ENCODE data around the gene CTNNBL1. TPM values are rescaled to one million over a fixed set of nuclear protein-coding genes. Genes with fewer than 3 reads are reported as not detected.

The CTNNBL1 gene
- total and polyA plus RNA-seq, 2 donors (not counting 3 experiments of a cell fraction or from before 2014, with no cell fraction given): 20.8 to 60.2 TPM

- H4K20me1 ChIP-seq (replicated peaks; ENCODE audit: control insufficient read depth, extremely low read depth, insufficient read depth, low read length): no peaks in the 10 kb centered on the region
- H3K9me3 ChIP-seq (replicated peaks; ENCODE audit: control insufficient read depth, insufficient read depth, low read length): no peaks in the 10 kb centered on the region
- no peaks in the 10 kb centered on the region for H3K79me2 ChIP-seq (ENCODE audit: control insufficient read depth, insufficient read depth, low read length)
- H3K4me3 ChIP-seq (replicated peaks in 1 of 3; ENCODE audit: insufficient read depth in 1 of 3, low read depth in 1 of 3, low read length in 3 of 3): no peak overlapping the region
- POLR2A ChIA-PET: no interaction called here
- no peak overlapping the region for H3K27ac ChIP-seq (ENCODE audit: insufficient read depth, low read depth, low read length)
- H3K9ac ChIP-seq (replicated peaks; ENCODE audit: extremely low read depth, insufficient read depth, low read length): no peak overlapping the region
- no peak overlapping the region for H2AFZ ChIP-seq (ENCODE audit: low read depth, low read length)
- peaks cover 50 to 53% of the 10 kb centered on the region in 2 experiments for H3K27me3 ChIP-seq (ENCODE audit: control insufficient read depth in 2 of 2, insufficient read depth in 2 of 2, low read length in 2 of 2)
- DNase-seq (ENCODE audit: low read depth, low spot score): no peak
- no peaks in the 10 kb centered on the region for H3K9me1 ChIP-seq (replicated peaks; ENCODE audit: control insufficient read depth, extremely low read depth, insufficient read depth, low read length)
- dilution Hi-C loops (cut with MboI; ENCODE audit: extremely low pct_ligation_motif_present, low sequenced_read_pairs): no loop called here
- intact Hi-C loops (cut with micrococcal nuclease): no loop called here
- no peak for TF ChIP-seq GATA2 (IDR thresholded peaks at IDR 0.05; ENCODE audit: insufficient read depth, insufficient read length, low read depth, low read length)
- TF ChIP-seq, protein P1, sequence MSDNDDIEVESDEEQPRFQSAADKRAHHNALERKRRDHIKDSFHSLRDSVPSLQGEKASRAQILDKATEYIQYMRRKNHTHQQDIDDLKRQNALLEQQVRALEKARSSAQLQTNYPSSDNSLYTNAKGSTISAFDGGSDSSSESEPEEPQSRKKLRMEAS (IDR thresholded peaks at IDR 0.05; ENCODE audit: insufficient read depth, insufficient read length): no peak
- TF ChIP-seq, protein P2, sequence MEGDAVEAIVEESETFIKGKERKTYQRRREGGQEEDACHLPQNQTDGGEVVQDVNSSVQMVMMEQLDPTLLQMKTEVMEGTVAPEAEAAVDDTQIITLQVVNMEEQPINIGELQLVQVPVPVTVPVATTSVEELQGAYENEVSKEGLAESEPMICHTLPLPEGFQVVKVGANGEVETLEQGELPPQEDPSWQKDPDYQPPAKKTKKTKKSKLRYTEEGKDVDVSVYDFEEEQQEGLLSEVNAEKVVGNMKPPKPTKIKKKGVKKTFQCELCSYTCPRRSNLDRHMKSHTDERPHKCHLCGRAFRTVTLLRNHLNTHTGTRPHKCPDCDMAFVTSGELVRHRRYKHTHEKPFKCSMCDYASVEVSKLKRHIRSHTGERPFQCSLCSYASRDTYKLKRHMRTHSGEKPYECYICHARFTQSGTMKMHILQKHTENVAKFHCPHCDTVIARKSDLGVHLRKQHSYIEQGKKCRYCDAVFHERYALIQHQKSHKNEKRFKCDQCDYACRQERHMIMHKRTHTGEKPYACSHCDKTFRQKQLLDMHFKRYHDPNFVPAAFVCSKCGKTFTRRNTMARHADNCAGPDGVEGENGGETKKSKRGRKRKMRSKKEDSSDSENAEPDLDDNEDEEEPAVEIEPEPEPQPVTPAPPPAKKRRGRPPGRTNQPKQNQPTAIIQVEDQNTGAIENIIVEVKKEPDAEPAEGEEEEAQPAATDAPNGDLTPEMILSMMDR (IDR thresholded peaks at IDR 0.05; ENCODE audit: extremely low read depth in 1 of 2, insufficient read depth in 1 of 2, low read depth in 1 of 2, low read length in 2 of 2): no peak
- no peak for TF ChIP-seq POLR2A (IDR thresholded peaks at IDR 0.05; ENCODE audit: low read depth, low read length)
- no peak for TF ChIP-seq FOS (IDR thresholded peaks at IDR 0.05; ENCODE audit: borderline replicate concordance, insufficient read depth, low read length)
- CTCF ChIA-PET: interaction anchor here (1.1 to 1.9 kb wide), 4 partner anchors 10 to 309 kb away, joined by 3 to 5 read pairs (median 5); partner anchors contain the start of gene VSTM2L
- FAIRE-seq: no peak
- no peaks in the 10 kb centered on the region for H3K36me3 ChIP-seq (ENCODE audit: control insufficient read depth in 2 of 2, extremely low read depth in 1 of 2, insufficient read depth in 2 of 2, low read length in 2 of 2)
- no peak overlapping the region for H3K4me2 ChIP-seq (ENCODE audit: insufficient read depth, low read length)
- H3K4me1 ChIP-seq (ENCODE audit: control insufficient read depth, extremely low read depth, insufficient read depth, low read length): no peaks in the 10 kb centered on the region
- BruUV-seq (replicated peaks): no TSS peak
Measured at GRCh38 chr20:37911838-37912281, 218.0 kb downstream of the CTNNBL1 start.

DNA sequence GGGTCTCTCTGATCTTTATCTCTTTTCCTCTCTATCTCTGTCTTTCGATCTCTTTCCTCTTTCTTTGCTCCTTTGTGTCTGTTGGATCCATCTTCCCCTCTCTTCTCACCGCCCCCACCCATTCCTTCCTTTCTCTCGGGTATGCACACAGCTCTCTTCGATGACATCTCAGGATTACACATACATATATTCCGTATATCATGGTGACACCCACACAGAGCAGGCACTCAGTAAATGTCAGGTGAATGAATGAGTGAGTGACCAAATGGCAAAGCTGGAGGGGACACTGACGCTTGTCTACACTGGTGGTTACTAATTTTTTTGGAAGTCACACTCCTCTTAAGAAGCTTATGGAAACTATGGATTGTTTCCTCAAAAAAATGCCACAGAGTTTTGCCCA is 219.0 kb downstream of the CTNNBL1 start:
- Histone ChIP-seq H3K27me3 (ENCODE audit: control insufficient read depth in 2 of 2, insufficient read depth in 2 of 2, low read length in 2 of 2) (peaks cover 54 to 58% of the 10 kb centered on the region in 2 experiments), H3K4me3 (replicated peaks in 1 of 3; ENCODE audit: insufficient read depth in 1 of 3, low read depth in 1 of 3, low read length in 3 of 3) (no peak overlapping the region), H2AFZ (ENCODE audit: low read depth, low read length) (no peak overlapping the region), H3K79me2 (ENCODE audit: control insufficient read depth, insufficient read depth, low read length) (no peaks in the 10 kb centered on the region), H3K27ac (ENCODE audit: insufficient read depth, low read depth, low read length) (no peak overlapping the region), H3K9ac (replicated peaks; ENCODE audit: extremely low read depth, insufficient read depth, low read length) (no peak overlapping the region), H3K4me1 (ENCODE audit: control insufficient read depth, extremely low read depth, insufficient read depth, low read length) (no peaks in the 10 kb centered on the region), H3K36me3 (ENCODE audit: control insufficient read depth in 2 of 2, extremely low read depth in 1 of 2, insufficient read depth in 2 of 2, low read length in 2 of 2) (no peaks in the 10 kb centered on the region), H3K9me1 (replicated peaks; ENCODE audit: control insufficient read depth, extremely low read depth, insufficient read depth, low read length) (no peaks in the 10 kb centered on the region), H4K20me1 (replicated peaks; ENCODE audit: control insufficient read depth, extremely low read depth, insufficient read depth, low read length) (no peaks in the 10 kb centered on the region), H3K9me3 (replicated peaks; ENCODE audit: control insufficient read depth, insufficient read depth, low read length) (no peaks in the 10 kb centered on the region), H3K4me2 (ENCODE audit: insufficient read depth, low read length) (no peak overlapping the region)
- dilution Hi-C loops (cut with MboI; ENCODE audit: extremely low pct_ligation_motif_present, low sequenced_read_pairs): no loop called here
- TF ChIP-seq POLR2AphosphoS5 (IDR thresholded peaks at IDR 0.05; ENCODE audit: insufficient read depth, low read depth, low read length) (no peak), JUN (IDR thresholded peaks at IDR 0.05; ENCODE audit: borderline replicate concordance, insufficient read depth, insufficient read length, low read depth) (no peak)
- POLR2A ChIA-PET: no interaction called here
- no TSS peak for BruUV-seq (replicated peaks)
- DNase-seq (ENCODE audit: low read depth, low spot score) (no peak), FAIRE-seq (no peak)
- intact Hi-C loops (cut with micrococcal nuclease): no loop called here
- CTCF ChIA-PET: interaction anchor here (1.9 kb wide), 1 partner anchor 11 kb away, joined by 5 read pairs; the partner anchor contains the start of gene VSTM2L
